ENCODE measurements around the gene FBXL19. TPM values are rescaled to one million over a fixed set of nuclear protein-coding genes. Genes with fewer than 3 reads are reported as not detected.

FBXL19 gene
- total and polyA plus RNA-seq, 2 of the 8 experiments (the other 6 are each of a cell fraction or from before 2014, with no cell fraction given) = 47.2 to 72.2 TPM

DNA sequence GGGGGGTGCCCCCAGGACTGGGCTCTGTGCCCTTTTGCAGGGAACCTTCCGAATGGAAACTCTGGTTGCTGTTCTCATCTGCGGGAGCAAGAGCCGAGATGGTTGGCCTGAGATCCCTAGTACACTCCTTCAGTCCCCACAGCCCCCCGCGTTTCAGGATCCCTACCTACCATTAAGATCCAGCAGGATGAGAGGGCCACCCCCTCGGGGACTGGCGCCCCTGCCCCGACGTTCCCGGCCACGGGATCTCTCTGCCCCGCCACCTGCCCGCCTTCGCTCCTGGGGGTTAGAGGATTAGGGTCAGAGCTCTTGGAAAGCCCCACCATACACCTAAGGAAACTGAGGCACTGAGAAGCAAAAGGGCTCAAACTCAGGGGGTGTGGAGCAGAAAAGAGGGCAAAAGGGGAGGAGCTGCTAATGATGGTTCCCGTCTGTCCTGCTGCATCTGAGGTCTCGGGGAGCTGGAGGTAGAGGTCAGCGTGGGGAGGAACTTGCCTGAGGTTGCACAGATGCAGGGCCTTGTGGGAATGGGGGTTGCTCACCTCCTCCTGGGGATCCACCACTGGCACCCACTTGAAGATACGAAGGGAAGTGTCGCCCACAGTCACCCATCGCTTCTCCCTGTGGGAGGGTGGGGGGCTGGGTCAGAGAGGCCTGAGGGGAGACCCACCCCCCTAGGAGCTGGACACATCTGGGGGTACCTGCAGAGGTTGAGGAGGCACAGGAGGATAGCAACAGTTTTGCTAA lies 30.5 kb upstream of the FBXL19 start (continued):
- TF ChIP-seq, protein P1, sequence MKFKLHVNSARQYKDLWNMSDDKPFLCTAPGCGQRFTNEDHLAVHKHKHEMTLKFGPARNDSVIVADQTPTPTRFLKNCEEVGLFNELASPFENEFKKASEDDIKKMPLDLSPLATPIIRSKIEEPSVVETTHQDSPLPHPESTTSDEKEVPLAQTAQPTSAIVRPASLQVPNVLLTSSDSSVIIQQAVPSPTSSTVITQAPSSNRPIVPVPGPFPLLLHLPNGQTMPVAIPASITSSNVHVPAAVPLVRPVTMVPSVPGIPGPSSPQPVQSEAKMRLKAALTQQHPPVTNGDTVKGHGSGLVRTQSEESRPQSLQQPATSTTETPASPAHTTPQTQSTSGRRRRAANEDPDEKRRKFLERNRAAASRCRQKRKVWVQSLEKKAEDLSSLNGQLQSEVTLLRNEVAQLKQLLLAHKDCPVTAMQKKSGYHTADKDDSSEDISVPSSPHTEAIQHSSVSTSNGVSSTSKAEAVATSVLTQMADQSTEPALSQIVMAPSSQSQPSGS (IDR thresholded peaks at IDR 0.05; ENCODE audit: low read length) = no peak
- TF ChIP-seq MAFK (IDR thresholded peaks at IDR 0.05; ENCODE audit: low read depth, low read length) (no peak), RAD21 (IDR thresholded peaks at IDR 0.05 in 1 of 2, conservative IDR thresholded peaks at IDR 0.05 in 1 of 2; ENCODE audit: low read depth in 2 of 2, low read length in 2 of 2) (no peak), RFX5 (IDR thresholded peaks at IDR 0.05; ENCODE audit: borderline replicate concordance, low read depth, low read length) (no peak), KDM5A (IDR thresholded peaks at IDR 0.05; ENCODE audit: low read length) (no peak)
